GM18909 (cell line): ENCODE results near the gene EIF4H.
"Not testable (repeated sequence)": the region's sequence is repeated elsewhere in the genome, so short reads cannot be mapped to it uniquely, and the experiment has no call there.

Experiments used
- ATAC-seq: cut with Tn5 transposase; IDR thresholded peaks from one replicate; pipeline ENCODE4 v1.9.1; 2021; ENCODE audit warnings: mild to moderate bottlenecking; ENCODE audit not compliant: unreplicated experiment, poor library complexity

The EIF4H gene

DNA sequence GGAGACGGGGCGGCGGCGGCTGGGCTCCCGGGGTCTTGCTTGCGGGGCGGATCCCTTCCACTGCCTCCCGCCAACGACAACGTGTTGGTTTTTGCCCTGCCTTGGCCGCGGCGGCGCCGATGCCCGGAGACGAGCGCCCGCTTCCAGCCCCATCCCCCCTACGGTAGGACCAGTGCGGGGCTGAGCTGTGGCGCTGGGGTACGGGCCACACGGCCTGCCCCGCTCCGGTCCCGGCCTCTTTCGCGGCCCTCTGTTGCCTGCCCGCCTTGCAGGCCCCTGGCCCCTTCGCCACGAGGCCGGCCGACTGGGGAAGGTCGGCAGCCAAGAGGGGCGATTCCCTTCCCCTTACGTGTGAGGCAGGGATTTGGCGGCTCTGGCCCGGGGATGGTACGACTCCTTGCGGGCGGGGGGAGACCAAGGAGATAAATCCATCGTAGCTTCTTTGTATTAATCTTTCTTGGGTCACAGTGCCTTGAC lies 488 bp downstream of the EIF4H start:
- ATAC-seq, result peak; percentile 29

DNA sequence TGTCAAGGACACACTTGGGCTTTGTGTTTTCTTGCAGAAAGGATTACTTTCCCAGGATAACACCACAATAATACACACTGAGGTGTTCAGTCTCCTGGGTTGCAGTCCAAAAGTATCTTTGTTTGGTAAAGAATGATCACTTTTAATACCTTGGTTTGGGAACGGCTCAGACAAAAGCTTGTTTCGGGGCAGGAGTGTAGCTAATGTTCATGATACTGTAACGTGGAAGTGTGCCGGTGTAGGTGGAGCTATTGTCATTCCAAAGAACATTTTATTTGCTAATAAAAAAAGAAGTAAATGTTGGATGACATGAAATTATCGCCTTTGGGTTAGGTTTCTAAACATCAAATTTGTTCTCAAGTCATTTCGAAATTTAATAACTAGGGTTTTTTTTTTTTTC lies 1.2 kb downstream of the EIF4H start:
- ATAC-seq, result no peak

DNA sequence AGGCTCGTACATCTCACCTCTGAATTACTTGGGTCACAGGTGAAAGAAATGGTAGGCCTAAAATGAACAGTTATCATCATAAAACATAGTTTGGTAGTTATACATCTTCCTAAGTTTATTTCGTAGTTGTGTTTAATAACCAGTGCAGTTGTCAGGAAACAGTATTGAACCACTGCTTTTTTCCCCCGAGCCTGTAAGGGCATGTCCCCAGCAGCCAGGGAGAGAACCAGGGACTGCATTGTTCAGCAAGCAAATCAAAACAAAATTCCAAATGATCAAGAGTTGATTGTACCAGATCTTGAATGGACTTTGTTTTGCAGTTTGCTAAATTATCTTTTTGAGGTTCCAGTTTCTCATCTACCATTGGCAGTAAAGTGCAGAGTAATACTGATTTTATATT lies 2.4 kb downstream of the EIF4H start:
- ATAC-seq, result no peak

DNA sequence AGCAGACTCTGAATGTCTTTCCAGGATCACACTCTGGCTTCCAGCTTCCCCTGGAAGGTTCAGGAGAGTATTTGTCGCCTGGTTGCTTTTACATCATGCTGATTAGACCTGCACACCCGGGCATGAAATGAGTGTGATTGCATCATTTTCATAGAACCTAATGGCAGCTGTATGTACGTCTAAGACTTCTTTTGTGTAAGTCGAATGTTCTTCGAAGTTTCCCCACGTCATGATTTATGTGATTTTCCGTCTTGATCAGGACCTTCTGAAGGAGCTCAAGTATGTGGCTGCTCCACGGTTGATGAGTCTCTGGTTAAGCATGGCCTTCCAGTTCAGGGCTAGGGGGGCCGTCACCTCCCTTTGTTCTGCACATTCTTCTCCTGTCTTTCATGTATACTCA lies 4.5 kb downstream of the EIF4H start:
- ATAC-seq, result no peak

DNA sequence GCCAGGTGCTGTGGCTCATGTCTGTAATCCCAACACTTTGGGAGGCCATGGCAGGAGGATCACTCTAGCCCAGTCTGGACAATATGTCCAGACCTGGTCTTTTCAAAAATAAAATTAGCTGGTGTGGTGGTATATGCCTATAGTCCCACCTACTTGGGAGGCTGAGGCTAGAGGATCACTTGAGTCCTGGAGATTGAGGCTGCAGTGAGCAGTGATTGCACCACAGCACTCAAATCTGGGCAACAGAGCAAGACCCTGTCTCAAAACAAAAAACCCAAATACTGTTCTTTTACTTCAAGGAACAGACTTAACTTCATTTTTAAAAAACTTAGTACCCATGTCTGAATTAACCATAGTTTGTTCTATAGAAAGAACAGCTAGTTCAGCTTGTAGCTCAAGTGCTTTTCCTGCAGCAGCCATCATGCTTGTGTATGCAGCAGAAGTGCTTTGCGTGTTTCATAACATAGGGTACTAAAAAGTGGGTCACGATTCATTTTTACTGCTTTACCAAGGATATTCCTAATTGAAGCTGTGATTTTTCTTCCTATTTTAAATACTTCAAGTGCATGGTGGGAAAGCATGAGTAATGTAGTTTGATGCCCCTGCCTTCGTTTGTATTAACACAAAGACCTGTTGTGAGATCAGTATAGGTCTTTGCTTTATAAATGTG lies 5.9 kb downstream of the EIF4H start:
- no peak for ATAC-seq

DNA sequence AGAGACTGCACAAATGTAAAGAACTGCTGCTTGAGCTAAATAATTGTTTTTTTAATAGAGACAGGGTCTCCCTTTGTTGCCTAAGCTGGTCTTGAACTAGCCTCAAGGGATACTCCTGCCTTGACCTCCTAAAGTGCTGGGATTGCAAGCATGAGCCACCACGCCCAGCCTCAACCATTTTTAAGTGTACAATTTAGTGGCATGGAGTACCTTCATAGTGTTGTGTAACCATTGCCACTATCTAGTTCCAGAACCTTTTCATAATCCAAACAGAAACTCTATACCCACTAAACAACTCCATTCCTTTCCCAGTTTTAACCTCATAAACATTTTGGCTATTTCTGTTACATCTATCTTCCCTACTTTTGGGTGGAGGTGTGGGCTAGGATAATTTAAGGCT lies 6.7 kb downstream of the EIF4H start:
- no peak for ATAC-seq

DNA sequence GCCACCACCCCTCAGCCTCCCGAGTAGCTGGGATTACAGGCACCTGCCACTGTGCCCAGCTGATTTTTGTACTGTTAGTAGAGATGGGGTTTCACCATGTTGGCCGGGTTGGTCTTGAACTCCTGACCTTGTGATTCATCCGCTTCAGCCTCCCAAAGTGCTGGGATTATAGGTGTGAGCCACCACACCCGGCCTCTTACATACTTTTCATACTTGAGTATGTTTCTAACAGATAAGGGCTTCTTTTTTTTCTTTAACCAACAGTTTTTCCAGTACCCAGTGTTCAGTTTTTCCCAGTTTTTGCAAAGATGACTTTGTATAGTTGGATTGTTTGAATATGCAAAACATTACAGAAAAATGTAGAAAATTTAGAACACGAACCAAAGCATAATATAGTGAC lies 7.7 kb downstream of the EIF4H start:
- no peak for ATAC-seq

DNA sequence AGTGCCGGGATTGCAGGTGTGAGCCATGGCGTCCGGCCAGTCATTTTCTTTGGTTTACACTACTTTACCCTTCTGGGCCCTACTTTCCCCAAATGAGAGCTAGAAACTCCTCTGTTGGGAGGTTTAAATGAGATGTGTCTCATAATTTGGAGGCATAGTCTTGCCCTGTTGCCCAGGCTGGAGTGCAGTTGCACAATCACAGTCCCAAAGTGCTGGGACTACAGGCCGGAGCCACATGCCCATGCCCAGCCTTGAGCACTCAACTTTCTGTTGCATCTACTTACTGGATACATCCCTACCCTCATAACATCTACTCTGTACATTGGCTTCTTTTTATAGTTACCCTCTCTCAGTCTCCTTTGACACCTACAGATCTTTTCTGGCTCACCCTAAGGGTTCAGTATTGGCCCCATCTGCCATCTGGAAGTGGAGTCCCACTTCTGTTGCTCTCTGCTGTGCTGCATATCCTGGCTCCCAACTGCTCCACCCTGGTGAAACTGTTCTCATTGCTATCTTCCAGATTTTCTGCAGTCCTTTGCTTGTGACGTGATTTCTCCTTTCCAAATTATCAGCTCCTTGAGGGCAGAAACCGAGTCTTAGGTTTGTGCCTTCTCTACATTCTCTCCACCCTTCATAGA lies 8.4 kb downstream of the EIF4H start:
- ATAC-seq, result no peak

DNA sequence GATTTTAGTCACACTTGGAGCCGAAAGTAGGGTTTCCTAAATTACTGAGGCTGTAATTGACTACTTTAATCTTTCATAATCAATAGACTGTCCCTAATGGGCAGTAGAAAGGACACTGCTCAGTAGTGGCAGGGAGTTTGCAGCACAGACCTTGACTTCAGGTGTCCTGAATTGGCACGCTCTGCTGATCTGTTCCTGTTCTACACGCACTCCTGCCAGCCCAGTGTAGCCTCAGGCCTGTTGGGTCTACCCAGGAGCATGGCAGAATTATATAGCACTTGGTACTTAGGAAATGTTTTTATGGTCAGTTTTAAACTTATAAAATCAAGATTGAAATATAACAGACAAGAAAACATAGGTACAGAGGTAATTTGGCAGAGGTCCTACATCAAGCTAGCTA lies 9.0 kb downstream of the EIF4H start:
- no peak for ATAC-seq

DNA sequence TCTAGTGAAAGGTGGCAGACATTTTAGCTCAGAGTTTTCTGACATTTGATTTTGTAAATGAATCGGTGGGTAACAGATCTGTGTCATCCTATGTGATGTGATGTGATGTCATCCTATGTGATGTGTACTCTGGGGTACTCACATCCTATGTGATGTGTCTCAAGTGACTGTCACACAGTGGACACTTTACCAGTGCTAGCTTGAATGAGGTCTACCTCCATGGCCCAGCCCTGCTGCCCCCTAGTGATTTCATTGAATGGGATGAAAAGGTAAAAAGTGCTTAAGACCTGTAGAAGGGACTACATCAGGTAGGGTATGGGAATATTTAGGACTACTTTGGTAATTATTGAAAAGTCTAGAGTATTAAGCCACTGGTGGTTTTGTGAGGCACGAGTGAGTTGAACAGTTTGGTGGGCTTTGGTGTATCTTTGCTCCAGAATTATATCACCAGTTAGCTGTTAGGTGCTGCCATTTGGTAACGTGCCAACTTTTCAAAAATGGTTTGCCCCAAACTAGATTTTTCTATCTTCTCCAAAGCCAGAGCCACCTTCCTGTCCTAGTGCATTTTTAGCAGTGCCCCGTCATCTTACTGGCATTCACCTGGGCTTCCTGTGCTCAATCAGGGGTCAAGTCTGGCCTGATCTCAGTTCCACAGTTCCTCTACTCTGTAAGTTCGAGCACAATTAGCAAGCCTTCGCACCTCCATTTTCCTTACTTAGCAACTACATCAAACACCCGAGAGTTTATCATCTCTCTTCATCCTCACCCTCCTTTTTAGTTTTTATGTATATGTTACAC lies 9.7 kb downstream of the EIF4H start:
- ATAC-seq, result no peak

DNA sequence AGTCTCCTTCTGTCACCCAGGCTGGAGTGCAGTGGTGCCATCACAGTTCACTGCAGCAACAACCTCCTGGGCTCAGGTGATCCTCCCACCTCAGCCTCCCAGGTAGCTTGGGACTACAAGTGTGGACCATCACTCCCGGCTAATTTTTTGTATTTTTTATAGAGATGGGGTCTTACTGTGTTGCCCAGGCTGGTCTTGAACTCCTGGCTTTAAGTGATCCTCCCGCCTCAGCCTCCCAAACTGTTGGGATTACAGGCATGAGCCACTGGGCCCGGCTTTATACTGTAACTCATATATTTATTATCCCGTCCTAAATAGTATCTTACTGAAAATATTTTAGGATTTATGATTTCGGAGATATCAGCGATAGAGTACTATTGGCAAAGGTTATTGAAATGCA lies 10.9 kb downstream of the EIF4H start:
- no peak for ATAC-seq

DNA sequence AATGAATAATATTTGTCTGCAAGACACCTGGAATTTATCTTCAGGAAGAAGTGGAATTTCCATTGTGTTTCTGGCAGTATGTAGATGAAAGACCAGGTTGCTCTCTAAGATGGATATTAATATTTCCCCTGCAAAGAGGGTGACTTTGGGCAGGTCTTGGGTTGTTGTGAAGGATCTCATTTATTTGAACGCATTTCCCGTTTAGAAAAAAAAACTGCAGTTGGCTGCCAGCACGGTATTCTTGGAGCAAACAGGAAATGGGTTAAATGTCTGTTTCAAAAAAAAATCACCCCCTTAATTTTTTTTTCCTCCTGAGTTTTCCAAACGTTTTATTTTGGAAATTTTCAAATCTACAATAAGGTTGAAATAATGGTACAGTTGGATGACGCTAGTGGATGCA lies 11.5 kb downstream of the EIF4H start:
- ATAC-seq, result no peak

DNA sequence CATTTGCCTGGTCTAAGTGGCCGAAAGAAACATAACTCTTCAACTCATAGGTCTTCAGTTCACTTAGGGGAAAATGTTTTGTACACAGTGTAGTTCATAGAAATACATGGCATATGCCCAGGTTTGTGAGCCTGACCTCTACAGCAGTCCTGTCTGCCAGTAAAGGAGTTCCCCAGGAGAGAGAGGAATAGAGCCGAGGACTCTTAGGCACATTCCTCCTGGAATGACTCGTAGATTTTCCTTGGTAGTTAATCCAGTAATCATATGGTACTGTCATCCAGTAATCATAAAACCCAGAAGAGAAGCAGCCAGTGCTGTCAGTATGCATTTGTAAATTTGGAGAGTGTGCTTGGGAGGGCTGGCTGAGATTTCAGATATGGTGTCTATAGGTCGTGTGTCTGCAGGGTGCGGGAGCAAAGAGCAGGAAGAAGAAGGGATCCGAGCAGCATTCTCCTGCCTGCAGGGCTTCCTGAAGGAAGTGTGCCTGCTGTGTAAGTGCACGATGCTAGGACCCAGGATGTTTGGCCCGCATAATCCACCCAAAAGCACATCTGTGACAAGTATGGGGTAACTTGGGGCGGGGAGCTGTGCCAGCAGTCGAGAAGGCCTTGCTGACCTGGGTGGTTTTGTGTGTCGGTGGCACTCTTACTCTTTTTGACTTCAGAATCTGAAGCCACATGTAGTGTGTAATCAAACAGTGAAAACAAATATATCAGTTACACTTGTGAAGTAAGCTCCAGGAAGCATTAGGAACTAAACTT lies 13.9 kb downstream of the EIF4H start:
- no peak for ATAC-seq

DNA sequence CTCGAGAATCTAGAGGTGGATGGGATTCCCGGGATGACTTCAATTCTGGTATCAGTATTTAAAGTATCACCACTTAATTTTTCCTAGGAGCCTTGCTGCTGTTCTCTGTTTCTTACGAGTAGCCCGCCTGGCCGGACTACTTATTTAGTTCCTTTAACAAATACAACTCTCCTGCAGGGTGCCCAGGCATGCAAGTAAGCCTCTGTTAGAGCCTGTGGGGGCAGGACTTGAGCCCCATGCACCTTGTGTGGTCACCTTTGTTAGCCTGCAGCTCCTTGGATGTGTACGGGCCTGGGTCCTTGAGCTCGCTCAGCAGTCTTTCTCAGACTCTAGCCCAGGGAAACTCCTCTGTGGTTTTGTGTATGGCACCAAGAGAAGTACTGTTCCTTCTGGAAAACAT lies 16.1 kb downstream of the EIF4H start:
- ATAC-seq, result no peak

DNA sequence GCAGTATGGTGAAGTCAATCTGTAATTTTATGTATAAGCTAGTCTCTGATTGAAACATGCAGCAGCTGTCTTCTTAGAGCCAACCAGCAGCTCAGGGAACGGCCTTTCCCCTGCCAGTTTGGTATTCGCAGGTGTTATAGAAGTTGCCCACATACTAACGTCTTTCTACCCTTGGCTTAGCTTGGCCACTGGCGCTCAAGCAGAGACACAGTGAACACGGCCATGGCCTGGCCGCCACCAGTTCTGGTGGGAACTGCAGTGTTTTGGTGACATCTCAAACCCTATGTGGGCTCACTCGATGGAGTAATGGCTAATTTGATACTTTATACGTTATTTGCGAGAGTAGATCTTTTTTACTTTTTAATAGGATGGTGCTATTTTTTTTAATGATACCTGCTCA lies 17.1 kb downstream of the EIF4H start:
- no peak for ATAC-seq

DNA sequence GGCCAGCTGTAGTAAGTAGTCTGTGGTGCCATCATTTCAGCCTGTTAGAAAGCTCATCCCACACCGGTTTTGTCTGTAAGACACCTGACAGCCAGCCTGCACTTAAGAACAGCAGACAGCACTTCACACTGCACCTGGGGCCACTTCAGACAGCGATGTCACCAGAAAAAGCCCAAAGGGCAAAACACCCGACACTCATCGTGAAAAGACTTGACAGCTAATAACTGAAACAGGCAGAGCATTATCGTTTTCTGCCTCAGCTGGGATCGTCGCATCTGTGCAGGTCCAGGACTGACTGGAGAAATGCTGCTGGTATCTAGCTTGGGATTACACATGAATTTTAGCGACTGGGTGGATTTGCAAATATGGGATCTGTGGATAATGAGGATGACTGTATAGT lies 18.9 kb downstream of the EIF4H start:
- ATAC-seq, result no peak

DNA sequence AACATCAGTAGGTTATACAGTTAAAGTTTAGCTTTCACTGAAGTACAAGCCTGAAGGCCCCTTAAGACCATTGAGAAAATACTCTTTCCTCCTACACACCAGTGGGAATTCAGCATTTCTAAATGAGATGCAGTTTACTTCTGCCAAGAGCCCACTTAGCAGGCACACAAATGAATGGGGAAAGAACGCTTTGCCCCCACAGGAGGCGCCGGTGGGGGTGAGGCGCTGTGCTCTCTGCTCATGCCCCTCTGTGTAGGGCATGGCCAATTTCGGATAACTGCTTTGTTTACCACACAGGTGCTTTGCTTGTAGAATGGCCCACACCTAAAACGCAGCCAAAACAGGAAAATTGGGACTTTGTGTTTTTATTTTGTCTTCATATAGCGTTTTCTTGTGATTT lies 19.8 kb downstream of the EIF4H start:
- ATAC-seq, result no peak

DNA sequence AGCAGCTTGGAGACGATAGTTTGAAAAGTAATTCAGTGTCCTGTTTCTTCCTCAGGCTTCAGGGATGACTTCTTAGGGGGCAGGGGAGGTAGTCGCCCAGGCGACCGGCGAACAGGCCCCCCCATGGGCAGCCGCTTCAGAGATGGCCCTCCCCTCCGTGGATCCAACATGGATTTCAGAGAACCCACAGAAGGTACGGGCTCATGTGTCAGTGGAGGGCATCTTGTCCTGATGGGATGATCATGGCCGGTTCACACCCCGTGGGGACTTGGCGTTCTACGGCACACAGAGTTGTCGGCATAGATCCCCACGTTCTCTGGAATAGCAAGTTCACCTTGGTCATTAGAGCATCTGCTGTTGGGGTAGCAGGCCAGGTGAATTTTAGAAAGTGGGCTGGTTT lies 20.5 kb downstream of the EIF4H start:
- no peak for ATAC-seq

DNA sequence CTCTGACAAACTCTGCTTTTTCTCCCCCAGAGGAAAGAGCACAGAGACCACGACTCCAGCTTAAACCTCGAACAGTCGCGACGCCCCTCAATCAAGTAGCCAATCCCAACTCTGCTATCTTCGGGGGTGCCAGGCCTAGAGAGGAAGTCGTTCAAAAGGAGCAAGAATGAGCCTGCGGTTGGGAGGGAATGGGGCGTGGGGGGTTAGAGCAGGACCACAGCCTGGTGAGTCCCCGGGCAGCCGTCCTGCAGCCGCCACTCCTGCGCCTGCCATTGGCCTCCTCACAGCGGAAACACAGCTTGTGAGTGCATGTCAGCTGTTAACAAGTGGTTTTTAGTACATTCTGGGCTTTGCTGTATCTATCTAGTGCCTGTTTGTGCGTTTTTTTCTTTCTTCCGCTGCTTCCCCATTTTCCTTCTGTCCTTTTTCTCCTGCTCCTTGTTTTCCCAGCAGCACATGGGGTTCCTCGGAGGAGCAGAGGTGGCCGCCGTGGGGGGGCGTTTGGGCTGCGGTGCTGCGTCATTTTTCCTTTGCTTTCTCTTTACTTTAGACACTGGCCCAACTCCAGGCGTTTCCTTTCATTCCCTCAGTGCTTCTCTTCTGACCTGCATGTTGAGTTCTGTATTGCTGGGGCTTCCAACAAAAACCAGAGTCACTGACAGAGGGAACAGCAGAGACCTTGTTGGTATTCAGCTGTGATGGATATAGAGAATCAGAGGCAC lies 21.1 kb downstream of the EIF4H start:
- not testable (repeated sequence) for ATAC-seq

DNA sequence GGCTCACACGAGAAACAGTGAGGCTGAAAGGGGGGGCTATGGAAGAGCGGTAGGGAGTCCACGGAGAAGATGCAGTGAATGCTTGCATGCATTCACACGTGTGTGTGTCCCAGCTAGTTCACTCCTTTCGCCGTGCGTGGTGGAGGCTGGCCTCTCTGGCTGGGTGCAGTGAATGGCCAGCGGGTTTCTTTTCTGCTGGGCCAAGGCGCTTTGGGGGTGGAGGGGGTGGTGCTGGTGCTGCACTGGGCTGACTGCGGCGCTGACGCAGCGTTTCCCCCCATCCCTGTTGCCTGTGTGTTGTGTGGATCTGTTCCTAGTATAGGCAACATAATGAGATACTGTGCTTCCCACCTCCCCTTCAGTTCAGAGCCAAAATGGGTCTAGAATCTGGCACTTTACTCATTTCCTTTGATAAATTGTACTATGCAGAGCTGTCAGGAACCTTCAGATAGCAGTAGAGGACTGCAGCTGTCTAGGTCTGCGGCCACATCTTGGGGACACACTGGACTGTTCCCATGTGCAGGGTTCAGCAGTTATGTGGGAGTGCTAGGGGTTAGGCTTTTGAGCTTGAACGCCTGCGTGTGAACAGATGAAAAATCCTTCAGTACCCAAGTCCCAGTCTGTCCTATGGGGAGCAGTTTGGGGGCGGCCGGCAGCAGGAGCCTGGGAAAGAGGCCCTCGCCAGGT lies 22.0 kb downstream of the EIF4H start:
- ATAC-seq, result not testable (repeated sequence)
